ENCODE data around the gene GTF2A1. TPM values are rescaled to one million over a fixed set of nuclear protein-coding genes. Genes with fewer than 3 reads are reported as not detected.
A peak's percentile ranks its signal among the peaks of the same experiment; 100 is the strongest.
"Not testable (repeated sequence)": the region's sequence is repeated elsewhere in the genome, so short reads cannot be mapped to it uniquely, and the experiment has no call there.

GTF2A1 gene
- total RNA-seq, 1 donor from 2014 or later: 29.0 TPM

DNA sequence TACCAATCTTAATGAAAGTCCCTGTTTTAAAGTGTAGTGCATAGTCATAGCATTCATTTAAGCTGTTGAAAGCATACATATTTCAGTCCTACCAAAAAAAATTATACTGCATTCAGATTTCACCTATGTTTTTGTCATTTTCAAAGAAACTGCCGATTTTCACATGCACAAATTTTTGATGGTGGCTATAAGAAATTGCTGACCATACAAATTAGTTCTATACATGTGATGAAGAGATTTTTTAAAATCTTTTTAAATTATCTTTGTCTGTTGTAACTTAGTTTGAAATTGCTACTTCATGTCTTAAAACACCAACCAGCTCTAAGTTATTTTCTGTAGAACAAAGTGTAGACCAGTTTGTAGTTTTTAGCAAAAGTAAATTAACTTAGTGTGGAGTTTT lies 3.5 kb upstream of the GTF2A1 start:
- H3K27ac Mint-ChIP-seq: no peak overlapping the region
- H3K27me3 Mint-ChIP-seq (ENCODE audit: low read depth): no peaks in the 10 kb centered on the region
- TF ChIP-seq, protein P1, sequence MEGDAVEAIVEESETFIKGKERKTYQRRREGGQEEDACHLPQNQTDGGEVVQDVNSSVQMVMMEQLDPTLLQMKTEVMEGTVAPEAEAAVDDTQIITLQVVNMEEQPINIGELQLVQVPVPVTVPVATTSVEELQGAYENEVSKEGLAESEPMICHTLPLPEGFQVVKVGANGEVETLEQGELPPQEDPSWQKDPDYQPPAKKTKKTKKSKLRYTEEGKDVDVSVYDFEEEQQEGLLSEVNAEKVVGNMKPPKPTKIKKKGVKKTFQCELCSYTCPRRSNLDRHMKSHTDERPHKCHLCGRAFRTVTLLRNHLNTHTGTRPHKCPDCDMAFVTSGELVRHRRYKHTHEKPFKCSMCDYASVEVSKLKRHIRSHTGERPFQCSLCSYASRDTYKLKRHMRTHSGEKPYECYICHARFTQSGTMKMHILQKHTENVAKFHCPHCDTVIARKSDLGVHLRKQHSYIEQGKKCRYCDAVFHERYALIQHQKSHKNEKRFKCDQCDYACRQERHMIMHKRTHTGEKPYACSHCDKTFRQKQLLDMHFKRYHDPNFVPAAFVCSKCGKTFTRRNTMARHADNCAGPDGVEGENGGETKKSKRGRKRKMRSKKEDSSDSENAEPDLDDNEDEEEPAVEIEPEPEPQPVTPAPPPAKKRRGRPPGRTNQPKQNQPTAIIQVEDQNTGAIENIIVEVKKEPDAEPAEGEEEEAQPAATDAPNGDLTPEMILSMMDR (IDR thresholded peaks at IDR 0.05; ENCODE audit: unreplicated experiment): no peak
- peaks cover 11% of the 10 kb centered on the region for H3K4me1 Mint-ChIP-seq
- no peaks in the 10 kb centered on the region for H3K36me3 Mint-ChIP-seq
- no peak overlapping the region for H3K4me3 Mint-ChIP-seq
- H3K9me3 Mint-ChIP-seq: peaks cover under 1% of the 10 kb centered on the region
- no peak for DNase-seq (ENCODE audit: low spot score in 2 of 2, unreplicated experiment in 2 of 2)

DNA sequence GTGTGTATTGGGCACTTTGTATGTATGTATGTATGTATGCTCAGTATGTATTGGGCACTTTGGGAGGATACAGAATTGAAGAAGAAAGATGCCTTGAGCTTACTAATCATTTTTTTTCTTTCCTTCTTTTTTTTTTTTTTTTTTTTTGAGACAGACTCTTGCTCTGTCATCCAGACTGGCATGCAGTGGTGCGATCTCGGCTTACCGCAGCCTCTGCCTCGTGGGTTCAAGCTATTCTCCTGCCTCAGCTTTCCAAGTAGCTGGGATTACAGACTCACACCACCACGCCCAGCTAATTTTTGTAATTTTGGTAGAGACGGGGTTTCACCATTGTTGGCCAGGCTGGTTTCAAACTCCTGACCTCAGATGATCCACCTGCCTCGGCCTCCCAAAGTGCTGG lies 3.0 kb upstream of the GTF2A1 start:
- not testable (repeated sequence) for H3K36me3 Mint-ChIP-seq; H3K9me3 Mint-ChIP-seq; H3K4me3 Mint-ChIP-seq; DNase-seq (ENCODE audit: low spot score in 2 of 2, unreplicated experiment in 2 of 2); H3K27me3 Mint-ChIP-seq (ENCODE audit: low read depth); H3K27ac Mint-ChIP-seq
- peaks cover 12% of the 10 kb centered on the region for H3K4me1 Mint-ChIP-seq

DNA sequence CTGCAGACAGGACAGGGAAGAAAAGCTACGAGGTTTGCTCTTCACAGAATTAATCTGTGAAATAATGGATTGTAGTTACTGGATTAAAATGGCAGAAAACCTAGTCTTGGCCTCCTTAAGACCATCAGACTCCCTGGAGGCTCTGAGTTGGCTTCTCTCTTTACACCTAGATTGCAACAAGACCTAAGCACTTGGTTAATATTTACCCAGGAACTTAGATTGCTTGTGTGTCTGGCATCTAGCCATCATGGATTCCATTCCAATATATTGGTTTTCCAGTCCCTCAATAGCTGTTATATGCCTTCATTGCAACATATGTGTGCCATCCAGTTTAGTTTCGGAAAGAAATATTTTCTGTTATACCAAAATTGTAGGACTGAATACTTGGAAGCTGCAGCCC lies 1.9 kb upstream of the GTF2A1 start:
- Mint-ChIP-seq H3K27ac (no peak overlapping the region), H3K4me3 (no peak overlapping the region), H3K9me3 (no peaks in the 10 kb centered on the region), H3K4me1 (peaks cover 23% of the 10 kb centered on the region), H3K27me3 (ENCODE audit: low read depth) (no peaks in the 10 kb centered on the region), H3K36me3 (no peaks in the 10 kb centered on the region)
- TF ChIP-seq, protein P1 (IDR thresholded peaks at IDR 0.05; ENCODE audit: unreplicated experiment): no peak
- DNase-seq (ENCODE audit: low spot score in 2 of 2, unreplicated experiment in 2 of 2): no peak

DNA sequence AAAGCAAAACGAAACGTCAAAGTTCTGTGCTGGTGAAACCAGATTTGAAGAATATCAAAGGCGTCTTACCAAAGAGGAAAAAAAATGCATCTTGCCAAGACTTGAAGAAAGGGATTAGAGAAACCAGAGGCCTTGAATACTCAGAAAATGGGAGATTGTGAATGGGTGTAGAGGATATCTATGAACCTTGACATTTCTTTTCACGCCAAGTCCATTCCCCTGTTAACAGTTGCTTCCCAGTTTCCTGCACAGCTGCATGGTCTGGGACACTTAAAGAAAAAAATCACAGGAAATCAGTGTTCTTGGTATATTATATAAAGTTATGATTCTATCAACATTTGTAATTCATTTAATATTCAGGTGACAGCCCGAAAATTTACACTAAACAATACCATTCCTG lies 1.4 kb upstream of the GTF2A1 start:
- peak overlapping the region; percentile 98 for H3K27ac Mint-ChIP-seq
- DNase-seq (ENCODE audit: low spot score in 2 of 2, unreplicated experiment in 2 of 2): no peak
- TF ChIP-seq, protein P1 (IDR thresholded peaks at IDR 0.05; ENCODE audit: unreplicated experiment): no peak
- no peaks in the 10 kb centered on the region for H3K9me3 Mint-ChIP-seq
- H3K4me1 Mint-ChIP-seq: peaks cover 24% of the 10 kb centered on the region
- H3K36me3 Mint-ChIP-seq: no peaks in the 10 kb centered on the region
- H3K27me3 Mint-ChIP-seq (ENCODE audit: low read depth): no peaks in the 10 kb centered on the region
- H3K4me3 Mint-ChIP-seq: peak overlapping the region; percentile 96

DNA sequence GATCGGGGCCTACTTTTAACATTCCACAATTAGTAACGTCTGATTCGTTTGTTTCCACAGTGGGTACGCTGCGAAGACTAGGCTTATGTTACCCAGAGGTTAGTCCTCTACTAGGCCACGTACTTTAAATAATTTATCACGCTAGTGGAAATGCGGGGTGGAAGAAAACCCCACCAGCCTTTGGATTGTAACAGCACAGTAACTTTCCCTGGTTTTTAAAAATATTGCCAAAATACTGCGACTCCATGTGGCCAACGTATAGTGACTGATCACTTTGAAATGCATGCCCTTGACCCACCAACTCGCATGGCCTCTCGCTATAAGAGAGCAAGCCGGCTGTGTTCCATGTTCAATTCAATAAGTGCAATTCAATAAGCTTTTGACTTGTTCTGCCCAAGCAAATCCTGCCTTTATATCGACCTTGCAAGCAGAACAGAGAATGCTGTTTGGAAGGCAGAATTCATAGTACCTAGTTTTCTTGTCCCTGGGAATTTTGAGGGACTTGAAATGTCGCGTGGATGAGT lies 882 bp upstream of the GTF2A1 start:
- peak overlapping the region; percentile 96 for H3K4me3 Mint-ChIP-seq
- peak overlapping the region; percentile 98 for H3K27ac Mint-ChIP-seq
- H3K27me3 Mint-ChIP-seq (ENCODE audit: low read depth): no peaks in the 10 kb centered on the region

DNA sequence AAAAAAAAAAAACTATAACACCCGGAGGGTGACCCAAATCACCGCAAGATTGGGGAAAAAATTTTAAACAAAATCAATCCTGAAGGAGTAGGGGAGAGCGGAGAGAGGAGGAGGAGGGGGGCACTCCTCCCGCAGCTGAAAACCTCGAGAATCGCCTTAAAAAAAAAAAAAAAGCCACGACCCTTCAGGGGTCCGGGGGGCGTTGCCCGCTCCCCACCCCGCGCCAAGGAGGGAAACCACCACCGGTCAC lies 254 bp downstream of the GTF2A1 start:
- H3K36me3 Mint-ChIP-seq: peaks cover 5% of the 10 kb centered on the region
- no peaks in the 10 kb centered on the region for H3K27me3 Mint-ChIP-seq (ENCODE audit: low read depth)
- DNase-seq (ENCODE audit: low spot score in 2 of 2, unreplicated experiment in 2 of 2): no peak
- H3K9me3 Mint-ChIP-seq: no peaks in the 10 kb centered on the region
- H3K4me1 Mint-ChIP-seq: peaks cover 24% of the 10 kb centered on the region
- TF ChIP-seq, protein P1 (IDR thresholded peaks at IDR 0.05; ENCODE audit: unreplicated experiment): no peak
- H3K4me3 Mint-ChIP-seq: peak overlapping the region; percentile 96
- peak overlapping the region; percentile 98 for H3K27ac Mint-ChIP-seq

More for the DNA sequence above, 882 bp upstream of the GTF2A1 start:
- H3K4me1 Mint-ChIP-seq: peaks cover 24% of the 10 kb centered on the region
- DNase-seq (ENCODE audit: low spot score in 2 of 2, unreplicated experiment in 2 of 2): no peak
- no peaks in the 10 kb centered on the region for H3K36me3 Mint-ChIP-seq
- no peaks in the 10 kb centered on the region for H3K9me3 Mint-ChIP-seq
- TF ChIP-seq, protein P1 (IDR thresholded peaks at IDR 0.05; ENCODE audit: unreplicated experiment): no peak

Measured in mesothelial cell of epicardium (in vitro differentiated cells).